HG02759 (cell line): ENCODE data around the gene GPR75.
"Not testable (repeated sequence)": the region's sequence is repeated elsewhere in the genome, so short reads cannot be mapped to it uniquely, and the experiment has no call there.

Source experiments
- ATAC-seq: cut with Tn5 transposase; IDR thresholded peaks from one replicate; pipeline ENCODE4 v1.9.1; 2021; ENCODE audit warnings: mild to moderate bottlenecking, moderate library complexity; ENCODE audit not compliant: unreplicated experiment

Gene GPR75

GRCh38 chr2:53854678-53855077 is 5.1 kb downstream of the GPR75 start:
- peak; percentile 44 for ATAC-seq

DNA sequence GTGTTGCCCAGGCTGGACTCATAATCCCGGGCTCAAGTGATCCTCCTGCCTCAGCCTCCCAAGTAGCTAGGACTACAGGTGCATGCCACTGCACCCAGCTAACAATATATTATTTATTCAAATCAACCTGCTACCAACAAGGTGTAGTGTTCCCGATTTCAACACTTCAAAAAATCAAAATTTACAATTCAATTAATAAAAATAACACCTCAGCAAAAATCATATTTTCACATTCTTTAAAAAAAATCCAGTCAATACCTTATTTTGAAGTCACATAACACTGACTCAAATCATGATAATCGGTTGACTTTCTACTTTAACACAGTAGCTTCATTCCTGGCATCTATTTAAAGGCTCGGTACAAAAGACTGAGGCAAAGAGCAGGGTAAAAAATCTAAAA is 7.2 kb downstream of the GPR75 start:
- no peak for ATAC-seq

DNA sequence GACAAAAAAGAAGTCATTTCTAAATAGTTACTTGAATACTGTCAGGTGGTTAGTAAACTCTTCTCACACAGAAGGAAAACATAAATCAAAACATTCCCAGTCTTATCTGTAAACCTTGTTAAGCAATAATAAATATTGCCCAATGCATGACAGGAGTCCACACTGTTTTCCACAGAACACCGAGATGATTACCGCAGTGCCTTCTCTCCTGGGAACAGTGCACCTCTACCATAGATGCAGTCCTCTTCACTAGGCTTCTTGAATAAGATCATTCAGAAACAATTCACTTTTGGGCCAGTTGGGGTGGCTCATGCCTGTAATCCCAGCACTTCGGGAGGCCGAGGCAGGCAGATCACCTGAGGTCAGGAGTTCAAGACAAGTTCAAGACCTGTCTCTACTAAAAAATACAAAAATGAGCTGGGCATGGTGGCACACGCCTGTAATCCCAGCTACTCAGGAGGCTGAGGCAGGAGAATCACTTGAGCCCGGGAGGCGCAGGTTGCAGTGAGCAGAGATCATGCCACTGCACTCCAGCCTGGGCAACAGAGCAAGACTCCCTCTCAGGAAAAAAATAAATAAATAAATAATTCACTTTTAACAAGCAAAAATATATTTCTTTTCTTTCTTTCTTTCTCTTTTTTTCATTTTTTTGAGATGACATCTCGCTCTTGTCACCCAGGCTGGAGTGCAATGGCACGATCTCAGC is 8.6 kb downstream of the GPR75 start:
- ATAC-seq = not testable (repeated sequence)

- no peak for ATAC-seq
Observed at GRCh38 chr2:53848062-53848461, 11.7 kb downstream of the GPR75 start.

GRCh38 chr2:53843595-53843994 is 16.2 kb downstream of the GPR75 start:
- no peak for ATAC-seq

- ATAC-seq = no peak
Observed at GRCh38 chr2:53842891-53843290, 16.9 kb downstream of the GPR75 start.

DNA sequence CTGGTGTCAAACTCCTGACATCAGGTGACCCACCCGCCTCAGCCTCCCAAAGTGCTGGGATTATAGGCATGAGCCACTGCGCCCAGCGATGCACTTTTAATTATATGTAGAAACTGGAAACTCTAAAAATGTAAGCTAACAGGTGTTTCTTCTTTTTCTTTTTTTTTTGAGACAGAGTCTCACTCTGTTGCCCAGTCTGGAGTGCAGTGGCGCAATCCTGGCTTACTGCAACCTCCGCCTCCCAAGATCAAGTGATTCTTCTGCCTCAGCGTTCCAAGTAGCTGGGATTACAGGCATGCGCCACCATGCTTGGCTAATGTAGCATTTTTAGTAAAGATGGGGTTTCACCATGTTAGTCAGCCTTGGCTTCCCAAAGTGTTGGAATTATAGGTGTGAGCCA is 18.1 kb downstream of the GPR75 start:
- ATAC-seq = not testable (repeated sequence)

GRCh38 chr2:53840580-53840979 is 19.2 kb downstream of the GPR75 start:
- ATAC-seq = no peak

- not testable (repeated sequence) for ATAC-seq
Observed at GRCh38 chr2:53829980-53830290, 29.8 kb downstream of the GPR75 start.

DNA sequence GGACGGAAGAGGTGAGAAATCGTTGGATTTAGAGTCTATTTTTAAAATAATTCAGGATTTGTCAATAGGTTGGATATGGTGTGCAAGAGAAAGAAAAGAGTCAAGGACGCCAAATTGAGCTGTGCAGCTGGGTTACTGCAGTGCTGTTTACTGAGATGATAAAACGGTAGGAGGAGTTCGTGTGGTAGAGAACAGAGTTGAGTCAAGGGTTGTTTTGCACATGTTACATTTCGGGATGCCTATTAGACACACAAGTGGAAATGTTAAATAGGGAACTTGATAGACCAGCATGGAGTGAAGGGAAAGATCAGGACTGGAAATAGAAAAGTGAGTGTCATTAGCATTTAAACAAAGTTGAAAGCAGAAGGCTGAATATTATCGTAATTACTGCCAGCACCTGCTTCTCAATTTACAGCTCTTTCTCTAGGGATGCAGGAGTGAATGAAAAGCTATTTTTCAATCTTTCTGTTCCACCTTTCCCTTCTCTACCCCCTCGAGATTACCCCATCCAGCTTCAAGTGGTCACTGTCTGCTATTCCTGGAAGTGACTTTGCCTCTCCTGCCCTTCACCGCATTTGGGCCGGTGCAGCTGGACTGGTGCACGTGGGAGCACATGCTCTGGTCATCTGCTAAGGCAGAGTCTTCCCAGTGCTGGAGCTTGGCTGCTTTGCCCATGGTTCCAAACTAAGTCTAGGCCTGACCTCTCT is 30.3 kb downstream of the GPR75 start:
- ATAC-seq = no peak

GRCh38 chr2:53828331-53828730 is 31.4 kb downstream of the GPR75 start:
- ATAC-seq = no peak

DNA sequence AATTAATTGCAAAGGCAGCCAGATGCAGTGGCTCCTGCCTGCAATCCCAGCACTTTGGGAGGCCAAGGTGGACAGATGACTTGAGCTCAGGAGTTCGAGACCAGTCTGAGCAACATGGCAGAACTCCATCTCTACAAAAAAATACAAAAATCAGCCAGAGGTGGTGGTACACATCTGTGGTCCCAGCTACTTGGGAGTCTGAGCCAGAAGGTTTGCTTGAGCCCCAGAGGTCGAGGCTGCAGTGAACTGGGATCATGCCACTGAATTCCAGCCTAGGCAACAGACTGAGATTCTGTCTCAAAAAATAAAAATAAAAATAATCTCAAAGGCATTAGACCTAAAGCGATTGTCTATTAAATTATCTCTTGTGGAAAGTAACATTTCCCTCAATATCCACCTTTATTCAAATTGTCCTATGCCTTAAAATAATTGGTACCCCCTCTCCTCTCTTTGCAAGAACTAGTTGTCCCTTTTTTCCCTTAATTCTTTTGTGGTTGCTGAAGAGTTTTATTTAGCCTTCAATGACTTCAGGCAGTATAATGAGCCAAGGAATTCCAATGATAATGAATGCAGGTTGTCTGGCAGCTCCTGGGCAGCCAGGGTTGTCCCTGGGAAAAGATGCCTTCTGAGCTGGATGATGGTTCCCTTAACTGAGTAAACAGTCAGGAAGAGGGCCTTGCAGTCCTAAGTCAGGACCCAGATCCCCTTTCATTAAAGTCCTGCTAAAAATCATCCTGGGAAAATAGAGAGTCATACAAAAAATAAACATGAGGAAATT is 32.2 kb downstream of the GPR75 start:
- no peak for ATAC-seq

- no peak for ATAC-seq
Observed at GRCh38 chr2:53826587-53827397, 33.0 kb downstream of the GPR75 start.

DNA sequence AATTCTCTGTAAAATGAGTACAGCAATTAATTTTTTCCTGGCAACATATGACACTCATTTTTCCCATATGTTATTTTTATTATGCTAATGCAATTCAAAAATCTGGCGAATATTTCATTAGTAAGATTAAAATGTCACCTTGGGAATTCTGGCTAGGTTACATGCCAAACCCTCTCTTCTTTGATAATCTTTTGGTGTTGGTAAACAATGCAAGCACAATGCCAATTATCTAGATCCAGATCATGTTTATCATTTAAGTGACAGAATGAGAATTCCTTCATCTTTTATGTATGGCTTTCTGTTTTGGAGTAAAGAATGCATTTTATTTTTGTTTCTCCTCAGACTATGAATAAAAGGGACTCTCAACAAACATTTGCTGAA is 33.7 kb downstream of the GPR75 start:
- ATAC-seq = no peak

DNA sequence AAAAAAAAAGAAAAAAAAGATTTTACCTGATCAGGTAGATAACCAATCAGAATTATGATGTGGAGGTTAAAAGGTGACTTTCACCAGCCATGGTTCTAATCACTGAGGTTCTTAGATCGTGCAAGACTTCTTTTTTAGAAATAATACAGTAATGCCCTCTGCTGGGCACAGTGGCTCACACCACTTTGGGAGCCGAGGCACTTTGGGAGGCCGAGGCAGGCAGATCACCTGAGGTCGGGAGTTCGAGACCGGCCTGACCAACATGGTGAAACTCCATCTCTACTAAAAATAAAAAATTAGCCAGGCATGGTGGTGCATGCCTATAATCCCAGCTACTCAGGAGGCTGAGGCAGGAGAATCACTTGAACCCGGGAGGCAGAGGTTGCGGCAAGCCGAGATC is 36.1 kb downstream of the GPR75 start:
- ATAC-seq = not testable (repeated sequence)

DNA sequence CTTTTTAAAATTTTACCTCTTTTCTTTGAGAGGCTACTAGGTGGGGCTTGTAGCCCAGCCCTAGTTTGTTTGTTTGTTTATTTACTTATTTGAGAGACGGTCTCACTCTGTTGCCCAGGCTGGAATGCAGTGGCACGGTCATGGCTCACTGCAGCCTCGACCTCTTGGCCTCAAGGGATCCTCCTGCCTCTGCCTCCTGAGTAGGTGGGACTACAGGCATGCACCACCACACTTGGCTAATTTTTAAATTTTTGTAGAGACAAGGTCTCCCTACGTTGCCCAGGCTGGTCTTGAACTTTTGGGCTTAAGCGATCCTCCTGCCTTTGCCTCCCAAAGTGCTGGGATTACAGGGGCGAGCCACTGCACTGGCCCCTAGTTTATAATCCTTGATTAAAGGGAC is 38.0 kb downstream of the GPR75 start:
- ATAC-seq = no peak

DNA sequence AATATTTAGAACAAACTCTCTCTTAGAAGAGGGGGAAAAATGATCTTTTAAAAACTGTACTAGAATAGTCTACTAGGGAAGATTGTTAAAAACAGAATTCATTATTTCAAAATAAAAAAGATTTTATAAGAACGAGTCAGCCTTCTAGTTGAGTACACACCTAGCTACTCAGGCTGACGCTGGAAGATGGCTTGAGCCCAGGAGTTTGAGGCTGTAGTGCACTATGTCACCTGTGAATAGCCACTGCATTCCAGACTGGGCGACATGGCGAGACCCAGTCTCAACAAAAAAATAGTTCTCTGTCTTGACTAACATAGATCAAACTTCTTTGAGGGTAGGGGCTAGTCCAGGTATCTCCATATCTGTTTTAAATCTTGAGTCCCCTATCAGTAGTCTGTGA is 39.1 kb downstream of the GPR75 start:
- no peak for ATAC-seq

- ATAC-seq = no peak
Observed at GRCh38 chr2:53820048-53820447, 39.7 kb downstream of the GPR75 start.

GRCh38 chr2:53819634-53820033 is 40.1 kb downstream of the GPR75 start:
- no peak for ATAC-seq

GRCh38 chr2:53818854-53819435 is 40.8 kb downstream of the GPR75 start:
- no peak for ATAC-seq

- ATAC-seq = no peak
Observed at GRCh38 chr2:53813151-53813550, 46.6 kb downstream of the GPR75 start.
